K562 (cell line): ENCODE measurements around the gene EPS8. TPM values are rescaled to one million over a fixed set of nuclear protein-coding genes. Genes with fewer than 3 reads are reported as not detected.

Source experiments
- ATAC-seq: fragments of 200-7000 bp; cut with Tn5 transposase; 3 replicates; pipeline ENCODE4 v1.9.1; 2020; ENCODE audit warnings: moderate library complexity
- BruUV-seq: library from RNA; stranded (reverse); fragments of 400-500 nt; replicated peaks from 2 replicates; lab custom pipeline; 2021; lab: Mats Ljungman, UMichigan
- CTCF ChIA-PET: fragments of 300-600 bp; formaldehyde crosslinking; extraction: SDS; loops from one replicate; lab custom pipeline; 2021; ENCODE audit warnings: low intra/inter-chr PET ratio; lab: Yijun Ruan, JAX
- POLR2A ChIA-PET: fragments of 300-600, 350-650 bp; sonication (Branson Sonifier 250); formaldehyde crosslinking; extraction: SDS; loops from one replicate; lab custom pipeline; 2021; ENCODE audit warnings: antibody characterized with exemption, inconsistent platforms; lab: Yijun Ruan, JAX
- DNase-seq, 4 experiments: peaks; one replicate each; pipeline versions ENCODE4 v3.0.0 to v3.0.0-alpha.2; 2011 to 2018; ENCODE audit warnings: low spot score in 3 of 4, mixed read lengths in 3 of 4; ENCODE audit errors: extremely low read depth in 1 of 4
- FAIRE-seq: peaks from 2 replicates; lab custom pipeline; 2011; peaks lifted over from hg19 to GRCh38; lab: Jason Lieb, UNC
- H2AFZ ChIP-seq: 2 replicates; pipeline ENCODE4 v1.6.0; 2011; ENCODE audit warnings: low read depth, low read length, control low read depth, inconsistent platforms
- H3K27ac ChIP-seq: fragments of 200-600 bp; 3 replicates; pipeline ENCODE4 v1.8.0; 2011; ENCODE audit warnings: low read depth, mild to moderate bottlenecking, control low read depth, inconsistent platforms, low read length, moderate library complexity, mixed read lengths; ENCODE audit errors: extremely low read depth
- H3K27me3 ChIP-seq, 2 experiments: fragments of 300-600 bp in 1 of 2; 2 replicates in 1 of 2; 3 replicates in 1 of 2; pipeline versions ENCODE4 v1.6.0 to v1.8.0; 2011; ENCODE audit warnings: inconsistent platforms in 2 of 2, low read length in 2 of 2, mild to moderate bottlenecking in 1 of 2, mixed read lengths in 1 of 2, moderate library complexity in 1 of 2; ENCODE audit not compliant: control insufficient read depth in 2 of 2, insufficient read depth in 2 of 2
- H3K36me3 ChIP-seq: fragments of 300-600 bp; 3 replicates; pipeline ENCODE4 v1.8.0; 2011; ENCODE audit warnings: mild to moderate bottlenecking, low read length, inconsistent platforms; ENCODE audit not compliant: control insufficient read depth, insufficient read depth
- H3K4me1 ChIP-seq, 2 experiments: fragments of 200-600 bp in 1 of 2; replicated peaks in 1 of 2; 2 replicates in 1 of 2; 3 replicates in 1 of 2; pipeline versions ENCODE4 v1.5.1 to v1.8.0; 2011; ENCODE audit warnings: inconsistent platforms in 2 of 2, low read length in 2 of 2, mild to moderate bottlenecking in 1 of 2, mixed read lengths in 1 of 2, moderate library complexity in 1 of 2; ENCODE audit not compliant: control insufficient read depth in 2 of 2, insufficient read depth in 2 of 2
- H3K4me2 ChIP-seq: 2 replicates; pipeline ENCODE4 v1.6.1; 2011; ENCODE audit warnings: low read length, control low read depth, inconsistent platforms, mixed read lengths; ENCODE audit not compliant: insufficient read depth
- H3K4me3 ChIP-seq: fragments of 200-600 bp; sonication (generic), shearing (Covaris generic); 2 replicates; pipeline ENCODE4 v1.5.1; 2016; ENCODE audit warnings: control low read depth, inconsistent platforms
- H3K79me2 ChIP-seq: fragments of 200-600 bp; 3 replicates; pipeline ENCODE4 v1.8.0; 2011; ENCODE audit warnings: low read length, inconsistent platforms; ENCODE audit not compliant: control insufficient read depth, insufficient read depth
- H3K9ac ChIP-seq, 2 experiments: 2 replicates each; pipeline versions ENCODE4 v1.6.0 to v1.6.1; 2011; ENCODE audit warnings: low read depth in 2 of 2, low read length in 2 of 2, control low read depth in 1 of 2, inconsistent platforms in 1 of 2, mild to moderate bottlenecking in 1 of 2, mixed read lengths in 1 of 2; ENCODE audit not compliant: insufficient read depth in 1 of 2
- H3K9me1 ChIP-seq: one replicate; pipeline ENCODE4 v1.6.0; 2011; ENCODE audit warnings: inconsistent platforms, mild to moderate bottlenecking, low read length, moderate library complexity; ENCODE audit not compliant: control insufficient read depth, insufficient read depth
- H3K9me3 ChIP-seq: replicated peaks from 2 replicates; pipeline ENCODE4 v1.5.1; 2011; ENCODE audit warnings: low read depth, low read length, inconsistent platforms; ENCODE audit not compliant: control insufficient read depth, insufficient read depth
- H4K20me1 ChIP-seq: replicated peaks from 2 replicates; pipeline ENCODE4 v1.6.1; 2011; ENCODE audit warnings: low read length, inconsistent platforms, mixed read lengths; ENCODE audit not compliant: control insufficient read depth, insufficient read depth
- ARNT ChIP-seq, 2 experiments: fragments of 450-650 bp; IDR thresholded peaks; 2 replicates each; pipeline ENCODE4 v1.6.1; 2016; ENCODE audit warnings: mild to moderate bottlenecking in 1 of 2
- CCAR2 ChIP-seq: fragments of 200-400 bp; formaldehyde crosslinking; IDR thresholded peaks from 2 replicates; pipeline ENCODE4 v1.6.1; 2017; ENCODE audit warnings: mild to moderate bottlenecking, low read depth, low read length
- MCM3 ChIP-seq: fragments of 450-650 bp; IDR thresholded peaks from 2 replicates; pipeline ENCODE4 v1.6.1; 2016
- NUFIP1 ChIP-seq: fragments of 450-650 bp; IDR thresholded peaks from 2 replicates; pipeline ENCODE4 v1.6.1; 2018; ENCODE audit not compliant: partially characterized antibody
- POLR3G ChIP-seq: IDR thresholded peaks from 2 replicates; pipeline ENCODE4 v1.6.1; 2011; ENCODE audit not compliant: insufficient read length, insufficient replicate concordance; ENCODE audit errors: extremely low read depth
- RB1 ChIP-seq: fragments of 450-650 bp; IDR thresholded peaks from 2 replicates; pipeline ENCODE4 v1.6.1; 2017; ENCODE audit warnings: low read depth, mild to moderate bottlenecking
- ZFPM2 ChIP-seq: fragments of 250-450 bp; sonication (Bioruptor Pico); IDR thresholded peaks from 2 replicates; pipeline ENCODE4 v1.5.1; 2022; ENCODE audit warnings: mild to moderate bottlenecking
- WGBS: fragments of 100-300 bp; shearing (Covaris generic); methylation state at CpG from one replicate; pipeline ENCODE4 v1.1.6; 2016; ENCODE audit warnings: low coverage, mixed read lengths; ENCODE audit not compliant: insufficient coverage; ENCODE audit errors: missing lambda C conversion rate; 5-methylcytosine and 5-hydroxymethylcytosine counted together
- in situ Hi-C: fragments of 300-500 bp; cut with MboI; formaldehyde crosslinking; loops from 4 replicates; pipeline ENCODE4 v1.15.0; 2018; ENCODE audit warnings: inconsistent platforms, mixed read lengths
- intact Hi-C: fragments of 100-400 bp; cut with micrococcal nuclease; formaldehyde crosslinking; loops from 2 replicates; pipeline ENCODE4 v1.14.2; 2022
- polyA plus RNA-seq, 8 experiments: library from polyadenylated mRNA; depleted of rRNA in 4 of 8; stranded (reverse) in 5 of 8; unstranded in 3 of 8; fragments of >200 nt; fragmentation: Nextera tagmentation in 2 of 8; fragmentation: Illumina TruSeq in 1 of 8; extraction: Ambion mirVana in 2 of 8; extraction: Trizol in 1 of 8; gene quantifications; 2 replicates each; pipeline versions ENCODE4 v1.2.1 to v1.2.3, GENCODE V29; 2011 to 2014; ENCODE audit warnings: inconsistent platforms in 1 of 8, missing spikeins in 1 of 8
- total RNA-seq, 7 experiments: library from RNA; depleted of rRNA in 6 of 7; stranded (reverse); fragments of >200 nt in 6 of 7; fragmentation: Illumina TruSeq in 2 of 7; extraction: Trizol in 2 of 7; gene quantifications; 2 replicates each; pipeline versions ENCODE4 v1.2.1 to v1.2.3, GENCODE V29; 2011 to 2021; ENCODE audit warnings: low replicate concordance in 1 of 7
- TF ChIP-seq, protein P1 (sequence below): fragments of 250-450 bp; sonication (Bioruptor Pico); IDR thresholded peaks from 2 replicates; pipeline ENCODE4 v1.5.0; 2020; ENCODE audit warnings: mild to moderate bottlenecking, borderline replicate concordance
- TF ChIP-seq, protein P2 (sequence below): sonication (generic); formaldehyde crosslinking; IDR thresholded peaks from 2 replicates; pipeline ENCODE4 v1.8.1; 2023; ENCODE audit warnings: mild to moderate bottlenecking, missing genetic modification reagents

EPS8 gene
- total and polyA plus RNA-seq, 9 of the 15 experiments (the other 6 are each of a cell fraction or from before 2014, with no cell fraction given) = 0.10 to 1.9 (median 0.33) TPM

DNA sequence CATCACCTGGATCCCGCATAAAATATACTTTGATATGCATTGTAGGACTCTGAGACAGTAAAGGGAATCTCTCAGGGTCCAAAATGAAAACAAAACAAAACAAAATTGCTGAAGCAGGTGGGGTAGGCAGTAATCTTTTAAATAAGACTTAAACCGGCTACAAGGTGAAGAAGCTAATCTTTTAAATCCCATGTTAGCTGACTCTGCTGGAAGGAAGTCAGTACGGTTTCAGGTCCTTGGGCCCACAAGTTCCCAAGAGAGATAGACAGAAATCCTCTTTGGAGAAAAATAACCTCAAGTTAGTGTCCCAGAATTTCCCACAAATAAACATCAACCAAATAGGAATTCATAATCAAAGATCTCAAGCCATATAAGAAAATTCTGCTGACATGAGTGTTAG, 5.0 kb upstream of the EPS8 start:
- Histone ChIP-seq H3K36me3 (no peaks in the 10 kb centered on the region), H3K9ac (no peak overlapping the region), H4K20me1 (no peaks in the 10 kb centered on the region), H3K4me2 (no peak overlapping the region), H3K4me1 (no peaks in the 10 kb centered on the region), H3K27me3 (no peaks in the 10 kb centered on the region), H3K27ac (no peak overlapping the region), H3K79me2 (no peaks in the 10 kb centered on the region), H3K9me3 (no peaks in the 10 kb centered on the region), H3K4me3 (no peak overlapping the region), H2AFZ (no peak overlapping the region), H3K9me1 (no peaks in the 10 kb centered on the region)
- BruUV-seq = no TSS peak
- DNase-seq = no peak
- no peak for TF ChIP-seq POLR3G
- TF ChIP-seq RB1 = no peak
- no peak for TF ChIP-seq NUFIP1
- TF ChIP-seq ARNT (IDR thresholded peaks at IDR 0.05) = no peak
- TF ChIP-seq, protein P1, sequence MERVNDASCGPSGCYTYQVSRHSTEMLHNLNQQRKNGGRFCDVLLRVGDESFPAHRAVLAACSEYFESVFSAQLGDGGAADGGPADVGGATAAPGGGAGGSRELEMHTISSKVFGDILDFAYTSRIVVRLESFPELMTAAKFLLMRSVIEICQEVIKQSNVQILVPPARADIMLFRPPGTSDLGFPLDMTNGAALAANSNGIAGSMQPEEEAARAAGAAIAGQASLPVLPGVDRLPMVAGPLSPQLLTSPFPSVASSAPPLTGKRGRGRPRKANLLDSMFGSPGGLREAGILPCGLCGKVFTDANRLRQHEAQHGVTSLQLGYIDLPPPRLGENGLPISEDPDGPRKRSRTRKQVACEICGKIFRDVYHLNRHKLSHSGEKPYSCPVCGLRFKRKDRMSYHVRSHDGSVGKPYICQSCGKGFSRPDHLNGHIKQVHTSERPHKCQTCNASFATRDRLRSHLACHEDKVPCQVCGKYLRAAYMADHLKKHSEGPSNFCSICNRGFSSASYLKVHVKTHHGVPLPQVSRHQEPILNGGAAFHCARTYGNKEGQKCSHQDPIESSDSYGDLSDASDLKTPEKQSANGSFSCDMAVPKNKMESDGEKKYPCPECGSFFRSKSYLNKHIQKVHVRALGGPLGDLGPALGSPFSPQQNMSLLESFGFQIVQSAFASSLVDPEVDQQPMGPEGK (CRISPR knock-in tag) = no peak
- TF ChIP-seq, protein P2, sequence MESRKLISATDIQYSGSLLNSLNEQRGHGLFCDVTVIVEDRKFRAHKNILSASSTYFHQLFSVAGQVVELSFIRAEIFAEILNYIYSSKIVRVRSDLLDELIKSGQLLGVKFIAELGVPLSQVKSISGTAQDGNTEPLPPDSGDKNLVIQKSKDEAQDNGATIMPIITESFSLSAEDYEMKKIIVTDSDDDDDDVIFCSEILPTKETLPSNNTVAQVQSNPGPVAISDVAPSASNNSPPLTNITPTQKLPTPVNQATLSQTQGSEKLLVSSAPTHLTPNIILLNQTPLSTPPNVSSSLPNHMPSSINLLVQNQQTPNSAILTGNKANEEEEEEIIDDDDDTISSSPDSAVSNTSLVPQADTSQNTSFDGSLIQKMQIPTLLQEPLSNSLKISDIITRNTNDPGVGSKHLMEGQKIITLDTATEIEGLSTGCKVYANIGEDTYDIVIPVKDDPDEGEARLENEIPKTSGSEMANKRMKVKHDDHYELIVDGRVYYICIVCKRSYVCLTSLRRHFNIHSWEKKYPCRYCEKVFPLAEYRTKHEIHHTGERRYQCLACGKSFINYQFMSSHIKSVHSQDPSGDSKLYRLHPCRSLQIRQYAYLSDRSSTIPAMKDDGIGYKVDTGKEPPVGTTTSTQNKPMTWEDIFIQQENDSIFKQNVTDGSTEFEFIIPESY (CRISPR knock-in tag) = no peak
- TF ChIP-seq CCAR2 = no peak
- no peak for TF ChIP-seq MCM3
- TF ChIP-seq ZFPM2 (CRISPR knock-in tag) = no peak
- CTCF ChIA-PET = no interaction called here
- FAIRE-seq = no peak
- 0% methylated on average over 3 of the region's 3 CpGs for WGBS
- POLR2A ChIA-PET = no interaction called here
- in situ Hi-C loops = no loop called here
- intact Hi-C loops = no loop called here
- no peak for ATAC-seq
